Measurements from ENCODE around the gene PSPC1. TPM values are rescaled to one million over a fixed set of nuclear protein-coding genes. Genes with fewer than 3 reads are reported as not detected.
"Not testable (repeated sequence)": the region's sequence is repeated elsewhere in the genome, so short reads cannot be mapped to it uniquely, and the experiment has no call there.

Gene PSPC1
- total RNA-seq, 4 donors from 2014 or later: 75.1 to 90.8 (median 86.8) TPM

GRCh38 chr13:19695829-19696228 lies 86.9 kb downstream of the PSPC1 start:
- H3K27me3 ChIP-seq: no peaks in the 10 kb centered on the region
- H3K4me1 ChIP-seq: peaks cover 0 to 3% of the 10 kb centered on the region in 2 donors
- H3K4me3 ChIP-seq (replicated peaks in 1 of 3): no peak overlapping the region
- H3K9me3 ChIP-seq: no peaks in the 10 kb centered on the region
- no peak for DNase-seq
- no peak overlapping the region for H3K27ac ChIP-seq
- H3K36me3 ChIP-seq: no peaks in the 10 kb centered on the region
- WGBS, 2 donors: 79 to 80% methylated on average over 3 of the region's 3 CpGs
- intact Hi-C loops (cut with DNase I): no loop called here
- TF ChIP-seq POLR2A (IDR thresholded peaks at IDR 0.05): no peak
- TF ChIP-seq CTCF (IDR thresholded peaks at IDR 0.05): no peak

- no peak for DNase-seq
- Histone ChIP-seq H3K36me3 (no peaks in the 10 kb centered on the region), H3K9me3 (no peaks in the 10 kb centered on the region), H3K4me1 (peaks cover 0 to 3% of the 10 kb centered on the region in 2 donors), H3K4me3 (replicated peaks in 1 of 3) (no peak overlapping the region), H3K27ac (no peak overlapping the region), H3K27me3 (no peaks in the 10 kb centered on the region)
- TF ChIP-seq POLR2A (IDR thresholded peaks at IDR 0.05): no peak
- no peak for TF ChIP-seq CTCF (IDR thresholded peaks at IDR 0.05)
- intact Hi-C loops (cut with DNase I): no loop called here
- 83 to 91% methylated on average over 1 of the region's 1 CpG for WGBS, 2 donors
Observed at GRCh38 chr13:19695428-19695827, 87.3 kb downstream of the PSPC1 start.

- H3K27ac ChIP-seq; H3K27me3 ChIP-seq; H3K9me3 ChIP-seq; H3K4me1 ChIP-seq; DNase-seq; H3K36me3 ChIP-seq; intact Hi-C loops (cut with DNase I); H3K4me3 ChIP-seq (replicated peaks in 1 of 3): not testable (repeated sequence)
- WGBS, 2 donors: 95 to 99% methylated on average over 8 of the region's 8 CpGs
Observed at GRCh38 chr13:19691447-19691846, 91.3 kb downstream of the PSPC1 start.

- intact Hi-C loops (cut with DNase I): no loop called here
- H3K9me3 ChIP-seq: no peaks in the 10 kb centered on the region
- no peak for TF ChIP-seq POLR2A (IDR thresholded peaks at IDR 0.05)
- H3K27me3 ChIP-seq: no peaks in the 10 kb centered on the region
- DNase-seq: no peak
- no peaks in the 10 kb centered on the region for H3K36me3 ChIP-seq
- peaks cover 0 to 4% of the 10 kb centered on the region in 2 donors for H3K4me1 ChIP-seq
- no peak overlapping the region for H3K4me3 ChIP-seq (replicated peaks in 1 of 3)
- H3K27ac ChIP-seq: no peak overlapping the region
Observed at GRCh38 chr13:19685437-19685836, 97.3 kb downstream of the PSPC1 start.

- no peaks in the 10 kb centered on the region for H3K27me3 ChIP-seq
- DNase-seq: no peak
- H3K27ac ChIP-seq: no peak overlapping the region
- peaks cover 0 to 4% of the 10 kb centered on the region in 2 donors for H3K4me1 ChIP-seq
- no peaks in the 10 kb centered on the region for H3K9me3 ChIP-seq
- no peak for TF ChIP-seq CTCF (IDR thresholded peaks at IDR 0.05)
- TF ChIP-seq POLR2A (IDR thresholded peaks at IDR 0.05): no peak
- WGBS, 2 donors: 69 to 73% methylated on average over 5 of the region's 5 CpGs
- intact Hi-C loops (cut with DNase I): no loop called here
- H3K4me3 ChIP-seq (replicated peaks in 1 of 3): no peak overlapping the region
- H3K36me3 ChIP-seq: no peaks in the 10 kb centered on the region
Observed at GRCh38 chr13:19685034-19685433, 97.7 kb downstream of the PSPC1 start.

GRCh38 chr13:19681517-19681916 lies 101.2 kb downstream of the PSPC1 start:
- no peaks in the 10 kb centered on the region for H3K27me3 ChIP-seq
- no peak for DNase-seq
- no peaks in the 10 kb centered on the region for H3K9me3 ChIP-seq
- peaks cover 0 to 3% of the 10 kb centered on the region in 2 donors for H3K36me3 ChIP-seq
- H3K27ac ChIP-seq: no peak overlapping the region
- TF ChIP-seq POLR2A (IDR thresholded peaks at IDR 0.05) (no peak), CTCF (IDR thresholded peaks at IDR 0.05) (no peak)
- no peak overlapping the region for H3K4me3 ChIP-seq (replicated peaks in 1 of 3)
- WGBS, 2 donors: 72 to 78% methylated on average over 2 of the region's 2 CpGs
- peaks cover 0 to 4% of the 10 kb centered on the region in 2 donors for H3K4me1 ChIP-seq
- intact Hi-C loops (cut with DNase I): no loop called here
